HepG2 (cell line): Measurements from ENCODE around the gene LUC7L2. TPM values are rescaled to one million over a fixed set of nuclear protein-coding genes. Genes with fewer than 3 reads are reported as not detected.

Experiments used
- AGO1 ChIP-seq: fragments of 200-400 bp; formaldehyde crosslinking; IDR thresholded peaks from 2 replicates; pipeline ENCODE4 v1.6.1; 2017; ENCODE audit warnings: mild to moderate bottlenecking, low read depth, low read length, moderate library complexity; ENCODE audit not compliant: poor library complexity, severe bottlenecking
- ARHGAP35 ChIP-seq: sonication (generic); formaldehyde crosslinking; IDR thresholded peaks from 2 replicates; pipeline ENCODE4 v1.9.0; 2022; ENCODE audit warnings: mild to moderate bottlenecking, inconsistent platforms, moderate library complexity, missing genetic modification reagents, borderline replicate concordance
- ARNT2 ChIP-seq: sonication (generic); formaldehyde crosslinking; IDR thresholded peaks from 2 replicates; pipeline ENCODE4 v1.8.0; 2022; ENCODE audit warnings: mild to moderate bottlenecking, low read depth, missing genetic modification reagents, moderate library complexity
- ASH2L ChIP-seq: fragments of 300-600, 200-600 bp; sonication (generic); IDR thresholded peaks from 2 replicates; pipeline ENCODE4 v1.7.0; 2017; ENCODE audit warnings: low read depth, mild to moderate bottlenecking, moderate library complexity, mixed read lengths, low read length; ENCODE audit not compliant: insufficient read length
- FOXA3 ChIP-seq: IDR thresholded peaks from 2 replicates; pipeline ENCODE4 v1.6.1; 2016; ENCODE audit warnings: missing genetic modification reagents, missing compliant biosample characterization
- FOXC1 ChIP-seq: sonication (generic); formaldehyde crosslinking; IDR thresholded peaks from 2 replicates; pipeline ENCODE4 v1.8.0; 2022; ENCODE audit warnings: mild to moderate bottlenecking, missing genetic modification reagents, borderline replicate concordance
- HNF4G ChIP-seq, 2 experiments: sonication (generic) in 1 of 2; formaldehyde crosslinking in 1 of 2; IDR thresholded peaks; 2 replicates each; pipeline versions ENCODE4 v1.4.0 to v1.6.1; 2011 to 2020; ENCODE audit warnings: borderline replicate concordance in 2 of 2, low read depth in 2 of 2, mild to moderate bottlenecking in 2 of 2, low read length in 1 of 2, missing genetic modification reagents in 1 of 2, moderate library complexity in 1 of 2
- KAT8 ChIP-seq: IDR thresholded peaks from 2 replicates; pipeline ENCODE4 v1.6.1; 2016; ENCODE audit warnings: missing genetic modification reagents, missing compliant biosample characterization
- KLF11 ChIP-seq: IDR thresholded peaks from 2 replicates; pipeline ENCODE4 v1.6.1; 2016; ENCODE audit warnings: missing compliant biosample characterization
- MIER3 ChIP-seq: IDR thresholded peaks from 2 replicates; pipeline ENCODE4 v1.6.1; 2016; ENCODE audit warnings: missing compliant biosample characterization, borderline replicate concordance
- NR2F2 ChIP-seq: IDR thresholded peaks from 2 replicates; pipeline ENCODE4 v1.6.1; 2012; ENCODE audit warnings: low read depth, inconsistent platforms, borderline replicate concordance
- REXO4 ChIP-seq: sonication (generic); formaldehyde crosslinking; IDR thresholded peaks from 2 replicates; pipeline ENCODE4 v1.8.0; 2022; ENCODE audit warnings: missing genetic modification reagents, mild to moderate bottlenecking, borderline replicate concordance
- SALL2 ChIP-seq: sonication (generic); formaldehyde crosslinking; IDR thresholded peaks from 2 replicates; pipeline ENCODE4 v1.8.1; 2023; ENCODE audit warnings: mild to moderate bottlenecking, missing genetic modification reagents, inconsistent platforms
- SMAD3 ChIP-seq: sonication (generic); formaldehyde crosslinking; IDR thresholded peaks from 2 replicates; pipeline ENCODE4 v1.4.0; 2020; ENCODE audit warnings: missing genetic modification reagents
- SOX5 ChIP-seq: IDR thresholded peaks from 2 replicates; pipeline ENCODE4 v1.6.1; 2016; ENCODE audit warnings: borderline replicate concordance
- TCF7L2 ChIP-seq: IDR thresholded peaks from 2 replicates; pipeline ENCODE4 v1.6.1; 2011; ENCODE audit warnings: mild to moderate bottlenecking, low read depth, low read length, moderate library complexity
- TEAD3 ChIP-seq: optimal IDR thresholded peaks from 2 replicates; pipeline ENCODE3; 2016; ENCODE audit warnings: borderline replicate concordance
- U2AF1 ChIP-seq: fragments of 200-400 bp; formaldehyde crosslinking; optimal IDR thresholded peaks from 2 replicates; pipeline ENCODE3; 2017; ENCODE audit warnings: mild to moderate bottlenecking, low read depth, low read length
- ZNF124 ChIP-seq: sonication (generic); formaldehyde crosslinking; IDR thresholded peaks from 2 replicates; pipeline ENCODE4 v1.4.0; 2020; ENCODE audit warnings: missing genetic modification reagents
- ZNF292 ChIP-seq: sonication (generic); formaldehyde crosslinking; IDR thresholded peaks from 2 replicates; pipeline ENCODE4 v1.8.1; 2022; ENCODE audit warnings: mild to moderate bottlenecking, low read depth, missing genetic modification reagents, borderline replicate concordance
- ZNF382 ChIP-seq: sonication (generic); formaldehyde crosslinking; IDR thresholded peaks from 2 replicates; pipeline ENCODE4 v1.5.0; 2020; ENCODE audit warnings: missing genetic modification reagents, mild to moderate bottlenecking, borderline replicate concordance
- ZNF431 ChIP-seq: sonication (generic); formaldehyde crosslinking; IDR thresholded peaks from 2 replicates; pipeline ENCODE4 v1.9.0; 2022; ENCODE audit warnings: missing genetic modification reagents, low read depth, mild to moderate bottlenecking, borderline replicate concordance
- ZNF432 ChIP-seq: sonication (generic); formaldehyde crosslinking; IDR thresholded peaks from 2 replicates; pipeline ENCODE4 v1.5.0; 2020; ENCODE audit warnings: missing genetic modification reagents, mild to moderate bottlenecking, borderline replicate concordance
- ZNF556 ChIP-seq: sonication (generic); formaldehyde crosslinking; IDR thresholded peaks from 2 replicates; pipeline ENCODE4 v1.4.0; 2020; ENCODE audit warnings: mild to moderate bottlenecking, missing genetic modification reagents, borderline replicate concordance
- polyA plus RNA-seq, 8 experiments: library from polyadenylated mRNA; depleted of rRNA in 3 of 8; stranded (reverse) in 7 of 8; unstranded in 1 of 8; fragments of >200 nt; fragmentation: Illumina TruSeq in 4 of 8; extraction: Trizol in 4 of 8; gene quantifications; 2 replicates each; pipeline versions ENCODE4 v1.2.1 to v1.2.3, GENCODE V29; 2011 to 2016; ENCODE audit warnings: low read depth in 4 of 8, missing spikeins in 1 of 8, mixed read lengths in 1 of 8; ENCODE audit not compliant: insufficient read depth in 1 of 8
- total RNA-seq, 5 experiments: library from RNA; depleted of rRNA; stranded (reverse); fragments of >200 nt; fragmentation: Illumina TruSeq; extraction: Trizol; gene quantifications; 2 replicates each; pipeline ENCODE4 v1.2.3, GENCODE V29; 2016; ENCODE audit warnings: low read depth in 1 of 5
- TF ChIP-seq, protein P1 (sequence below): IDR thresholded peaks from 2 replicates; pipeline ENCODE4 v1.6.1; 2012; ENCODE audit warnings: low read length, improper control_type of control experiment
- TF ChIP-seq, protein P2 (sequence below): sonication (generic); formaldehyde crosslinking; IDR thresholded peaks from 2 replicates; pipeline ENCODE4 v1.5.0; 2020; ENCODE audit warnings: missing genetic modification reagents

Gene LUC7L2
- total and polyA plus RNA-seq, 2 of the 13 experiments (the other 11 are each of a cell fraction or from before 2014, with no cell fraction given): 17.9 to 50.7 TPM

DNA sequence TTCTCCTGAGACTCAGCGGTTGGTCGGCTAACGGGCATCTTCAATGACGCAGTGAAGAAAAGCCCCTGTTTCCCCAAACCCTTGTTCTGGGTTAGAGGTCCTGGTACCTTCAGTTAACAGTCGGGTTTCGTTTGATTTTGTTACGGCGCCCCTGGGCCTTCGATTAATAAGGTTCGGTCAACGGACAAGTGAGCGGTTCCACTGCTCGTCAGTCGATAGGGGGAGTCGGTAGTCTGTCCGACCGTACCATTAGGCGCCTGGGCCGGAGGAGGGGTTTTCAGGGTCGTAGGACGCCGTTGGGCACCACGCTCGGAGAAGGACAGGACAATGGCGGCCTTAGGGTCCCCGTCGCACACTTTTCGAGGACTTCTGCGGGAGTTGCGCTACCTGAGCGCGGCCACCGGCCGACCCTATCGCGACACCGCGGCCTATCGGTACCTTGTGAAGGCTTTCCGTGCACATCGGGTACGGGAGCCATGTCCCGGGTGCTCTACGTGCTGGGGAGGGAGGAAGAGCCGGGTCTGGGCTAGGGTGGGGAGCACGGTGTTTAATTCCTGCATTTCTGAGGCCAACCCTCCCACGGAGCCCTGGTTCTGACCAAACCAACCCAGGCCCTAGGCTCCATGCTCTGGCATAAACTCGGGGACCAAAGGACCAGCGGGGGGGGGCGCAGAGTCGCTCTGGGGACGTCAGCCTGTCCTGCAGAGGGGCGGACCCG lies 18.5 kb upstream of the LUC7L2 start, which contains the start of gene FMC1 (continued):
- TF ChIP-seq, protein P1, sequence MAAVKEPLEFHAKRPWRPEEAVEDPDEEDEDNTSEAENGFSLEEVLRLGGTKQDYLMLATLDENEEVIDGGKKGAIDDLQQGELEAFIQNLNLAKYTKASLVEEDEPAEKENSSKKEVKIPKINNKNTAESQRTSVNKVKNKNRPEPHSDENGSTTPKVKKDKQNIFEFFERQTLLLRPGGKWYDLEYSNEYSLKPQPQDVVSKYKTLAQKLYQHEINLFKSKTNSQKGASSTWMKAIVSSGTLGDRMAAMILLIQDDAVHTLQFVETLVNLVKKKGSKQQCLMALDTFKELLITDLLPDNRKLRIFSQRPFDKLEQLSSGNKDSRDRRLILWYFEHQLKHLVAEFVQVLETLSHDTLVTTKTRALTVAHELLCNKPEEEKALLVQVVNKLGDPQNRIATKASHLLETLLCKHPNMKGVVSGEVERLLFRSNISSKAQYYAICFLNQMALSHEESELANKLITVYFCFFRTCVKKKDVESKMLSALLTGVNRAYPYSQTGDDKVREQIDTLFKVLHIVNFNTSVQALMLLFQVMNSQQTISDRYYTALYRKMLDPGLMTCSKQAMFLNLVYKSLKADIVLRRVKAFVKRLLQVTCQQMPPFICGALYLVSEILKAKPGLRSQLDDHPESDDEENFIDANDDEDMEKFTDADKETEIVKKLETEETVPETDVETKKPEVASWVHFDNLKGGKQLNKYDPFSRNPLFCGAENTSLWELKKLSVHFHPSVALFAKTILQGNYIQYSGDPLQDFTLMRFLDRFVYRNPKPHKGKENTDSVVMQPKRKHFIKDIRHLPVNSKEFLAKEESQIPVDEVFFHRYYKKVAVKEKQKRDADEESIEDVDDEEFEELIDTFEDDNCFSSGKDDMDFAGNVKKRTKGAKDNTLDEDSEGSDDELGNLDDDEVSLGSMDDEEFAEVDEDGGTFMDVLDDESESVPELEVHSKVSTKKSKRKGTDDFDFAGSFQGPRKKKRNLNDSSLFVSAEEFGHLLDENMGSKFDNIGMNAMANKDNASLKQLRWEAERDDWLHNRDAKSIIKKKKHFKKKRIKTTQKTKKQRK: no peak
- TF ChIP-seq TEAD3 (peak; percentile 35), ZNF556 (CRISPR knock-in tag) (no peak), ASH2L (peak; percentile 86), HNF4G (IDR thresholded peaks at IDR 0.05; ENCODE audit: borderline replicate concordance, low read depth, low read length) (no peak; the same call in 1 of the 2 replicates), HNF4G (CRISPR knock-in tag; IDR thresholded peaks at IDR 0.05; ENCODE audit: borderline replicate concordance, low read depth) (peak; percentile 65; the same call in 1 of the 2 replicates), SMAD3 (CRISPR knock-in tag) (peak; percentile 41), TCF7L2 (no peak), FOXC1 (CRISPR knock-in tag) (peak; percentile 35; the same call in 1 of the 2 replicates), ZNF292 (CRISPR knock-in tag) (peak; percentile 42), FOXA3 (CRISPR knock-in tag) (no peak; the same call in 1 of the 2 replicates), MIER3 (CRISPR knock-in tag) (0 out of 2 replicates have a peak, but pooled peaks have one; percentile 23), ZNF431 (CRISPR knock-in tag) (0 out of 2 replicates have a peak, but pooled peaks have one; percentile 15), ARHGAP35 (0 out of 2 replicates have a peak, but pooled peaks have one; percentile 26), KLF11 (CRISPR knock-in tag) (no peak), SOX5 (CRISPR knock-in tag) (0 out of 2 replicates have a peak, but pooled peaks have one; percentile 21), SALL2 (CRISPR knock-in tag) (0 out of 2 replicates have a peak, but pooled peaks have one; percentile 59), KAT8 (CRISPR knock-in tag) (peak; percentile 74; the same call in 1 of the 2 replicates), ARNT2 (peak; percentile 71), ZNF382 (CRISPR knock-in tag) (no peak), NR2F2 (no peak; the same call in 1 of the 2 replicates), AGO1 (peak; percentile 31), U2AF1 (no peak), ZNF432 (CRISPR knock-in tag) (no peak), ZNF124 (no peak), REXO4 (CRISPR knock-in tag) (0 out of 2 replicates have a peak, but pooled peaks have one; percentile 63)
- TF ChIP-seq, protein P2, sequence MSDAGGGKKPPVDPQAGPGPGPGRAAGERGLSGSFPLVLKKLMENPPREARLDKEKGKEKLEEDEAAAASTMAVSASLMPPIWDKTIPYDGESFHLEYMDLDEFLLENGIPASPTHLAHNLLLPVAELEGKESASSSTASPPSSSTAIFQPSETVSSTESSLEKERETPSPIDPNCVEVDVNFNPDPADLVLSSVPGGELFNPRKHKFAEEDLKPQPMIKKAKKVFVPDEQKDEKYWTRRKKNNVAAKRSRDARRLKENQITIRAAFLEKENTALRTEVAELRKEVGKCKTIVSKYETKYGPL: peak; percentile 19; the same call in 1 of the 2 replicates
